Sigmoid colon (tissue), 4 donors: ENCODE data around the gene ARL13B.

Experiments
- POLR2A ChIP-seq, 2 donors: fragments of 450-650 bp; IDR thresholded peaks; one replicate each; pipeline ENCODE4 v1.6.1; 2016; ENCODE audit warnings: antibody characterized with exemption in 2 of 2, mild to moderate bottlenecking in 2 of 2, moderate library complexity in 2 of 2
- POLR2AphosphoS5 ChIP-seq, 4 donors: sonication (generic); formaldehyde crosslinking; IDR thresholded peaks; one replicate each; pipeline ENCODE4 v1.6.1; 2017; ENCODE audit warnings: antibody characterized with exemption in 4 of 4
- TF ChIP-seq, protein P1 (sequence below), 4 experiments: fragments of 450-650 bp in 3 of 4; fragments of 200-600 bp in 1 of 4; IDR thresholded peaks; one replicate each; pipeline ENCODE4 v1.5.1; 2016 to 2019; ENCODE audit warnings: antibody characterized with exemption in 4 of 4, mild to moderate bottlenecking in 3 of 4, moderate library complexity in 2 of 4

DNA sequence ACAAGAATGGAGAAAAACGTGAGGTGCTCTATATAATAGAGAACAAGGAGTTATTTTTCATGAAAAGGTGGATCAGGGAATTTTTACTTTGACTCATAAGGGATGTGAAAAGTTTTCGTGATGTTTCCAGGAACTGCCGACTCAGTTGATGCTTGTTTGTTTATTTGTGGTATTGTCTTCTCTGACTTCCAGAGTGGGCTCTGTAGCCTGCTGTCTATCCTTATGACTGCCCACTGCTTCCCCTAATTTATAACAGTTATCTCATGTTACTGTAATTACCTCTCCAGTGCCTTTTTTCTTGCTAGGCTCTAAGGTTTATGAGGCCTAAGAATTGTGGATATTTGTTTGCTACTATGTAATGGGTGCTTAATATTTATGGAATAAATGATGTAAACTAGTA lies 12.3 kb downstream of the ARL13B start:
- TF ChIP-seq POLR2AphosphoS5 (IDR thresholded peaks at IDR 0.05) (no peak), POLR2A (IDR thresholded peaks at IDR 0.05) (no peak)
- TF ChIP-seq, protein P1, sequence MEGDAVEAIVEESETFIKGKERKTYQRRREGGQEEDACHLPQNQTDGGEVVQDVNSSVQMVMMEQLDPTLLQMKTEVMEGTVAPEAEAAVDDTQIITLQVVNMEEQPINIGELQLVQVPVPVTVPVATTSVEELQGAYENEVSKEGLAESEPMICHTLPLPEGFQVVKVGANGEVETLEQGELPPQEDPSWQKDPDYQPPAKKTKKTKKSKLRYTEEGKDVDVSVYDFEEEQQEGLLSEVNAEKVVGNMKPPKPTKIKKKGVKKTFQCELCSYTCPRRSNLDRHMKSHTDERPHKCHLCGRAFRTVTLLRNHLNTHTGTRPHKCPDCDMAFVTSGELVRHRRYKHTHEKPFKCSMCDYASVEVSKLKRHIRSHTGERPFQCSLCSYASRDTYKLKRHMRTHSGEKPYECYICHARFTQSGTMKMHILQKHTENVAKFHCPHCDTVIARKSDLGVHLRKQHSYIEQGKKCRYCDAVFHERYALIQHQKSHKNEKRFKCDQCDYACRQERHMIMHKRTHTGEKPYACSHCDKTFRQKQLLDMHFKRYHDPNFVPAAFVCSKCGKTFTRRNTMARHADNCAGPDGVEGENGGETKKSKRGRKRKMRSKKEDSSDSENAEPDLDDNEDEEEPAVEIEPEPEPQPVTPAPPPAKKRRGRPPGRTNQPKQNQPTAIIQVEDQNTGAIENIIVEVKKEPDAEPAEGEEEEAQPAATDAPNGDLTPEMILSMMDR (IDR thresholded peaks at IDR 0.05): no peak
